Skeletal muscle tissue (tissue), 4 donors: Measurements from ENCODE around the gene MX1. TPM values are rescaled to one million over a fixed set of nuclear protein-coding genes. Genes with fewer than 3 reads are reported as not detected.

Source experiments
- H3K27ac ChIP-seq: one replicate; pipeline ENCODE4 v1.7.0; 2013; ENCODE audit warnings: mild to moderate bottlenecking, low read depth, low read length, inconsistent platforms
- H3K27me3 ChIP-seq, 3 donors: one replicate each; pipeline ENCODE4 v1.7.0; 2013; ENCODE audit warnings: low read length in 3 of 3; ENCODE audit not compliant: control insufficient read depth in 3 of 3, insufficient read depth in 3 of 3
- H3K36me3 ChIP-seq, 3 donors: one replicate each; pipeline ENCODE4 v1.7.0; 2013; ENCODE audit warnings: low read length in 3 of 3; ENCODE audit not compliant: control insufficient read depth in 3 of 3, insufficient read depth in 3 of 3
- H3K4me1 ChIP-seq, 3 donors: one replicate each; pipeline ENCODE4 v1.7.0; 2013; ENCODE audit warnings: low read length in 3 of 3, mild to moderate bottlenecking in 3 of 3; ENCODE audit not compliant: control insufficient read depth in 3 of 3, insufficient read depth in 3 of 3
- H3K4me3 ChIP-seq, 3 donors: one replicate each; pipeline ENCODE4 v1.7.0; 2013; ENCODE audit warnings: low read length in 3 of 3
- H3K9ac ChIP-seq, 3 donors: one replicate each; pipeline ENCODE4 v1.7.0; 2013; ENCODE audit warnings: low read length in 3 of 3, mild to moderate bottlenecking in 3 of 3, moderate library complexity in 2 of 3, low read depth in 1 of 3
- H3K9me3 ChIP-seq, 3 donors: one replicate each; pipeline ENCODE4 v1.7.0; 2013; ENCODE audit warnings: low read length in 3 of 3; ENCODE audit not compliant: control insufficient read depth in 3 of 3
- total RNA-seq: library from RNA; depleted of rRNA; stranded (reverse); fragments of >200 nt; gene quantifications from one replicate; pipeline ENCODE4 v1.2.3, GENCODE V29; 2014
- donor health status: Osteomylitis.

The MX1 gene
- total RNA-seq, 1 donor from 2014 or later, result 11.0 TPM

DNA sequence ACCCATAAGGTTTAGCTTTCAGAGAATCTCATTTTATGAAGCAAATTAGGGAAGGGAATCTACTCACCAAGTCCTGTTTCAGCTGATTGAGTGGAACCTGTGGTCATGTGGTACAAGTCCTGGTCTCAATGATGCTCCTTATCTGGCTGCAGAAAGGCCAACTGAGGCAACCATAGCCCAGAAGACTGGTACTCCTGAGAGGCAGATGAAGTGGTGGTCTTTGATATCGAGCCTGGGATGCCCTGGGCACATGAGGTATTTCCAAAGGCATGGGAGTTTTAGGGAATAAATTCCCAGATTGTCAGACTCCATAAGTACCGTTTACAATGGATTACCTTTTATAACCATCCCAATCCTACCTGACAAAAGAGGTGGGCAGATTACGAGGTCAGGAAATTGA lies 3.3 kb downstream of the MX1 start:
- Histone ChIP-seq H3K9me3 (no peaks in the 10 kb centered on the region), H3K36me3 (peaks cover 2 to 16% (median 6%) of the 10 kb centered on the region in 3 donors), H3K9ac (no peak overlapping the region), H3K27me3 (peaks cover 5 to 18% (median 12%) of the 10 kb centered on the region in 3 donors), H3K4me3 (no peak overlapping the region), H3K27ac (no peak overlapping the region), H3K4me1 (peaks cover 4 to 10% (median 10%) of the 10 kb centered on the region in 3 donors)

- H3K4me1 ChIP-seq, result peaks cover 4 to 10% (median 10%) of the 10 kb centered on the region in 3 donors
- H3K27ac ChIP-seq, result no peak overlapping the region
- peaks cover 0 to 3% (median 1%) of the 10 kb centered on the region in 3 donors for H3K9me3 ChIP-seq
- H3K9ac ChIP-seq, result no peak overlapping the region
- H3K36me3 ChIP-seq, result peaks cover 2 to 16% (median 6%) of the 10 kb centered on the region in 3 donors
- H3K27me3 ChIP-seq, result peaks cover 5 to 18% (median 12%) of the 10 kb centered on the region in 3 donors
- no peak overlapping the region for H3K4me3 ChIP-seq
Measured at GRCh38 chr21:41429925-41430491, 4.0 kb downstream of the MX1 start.

DNA sequence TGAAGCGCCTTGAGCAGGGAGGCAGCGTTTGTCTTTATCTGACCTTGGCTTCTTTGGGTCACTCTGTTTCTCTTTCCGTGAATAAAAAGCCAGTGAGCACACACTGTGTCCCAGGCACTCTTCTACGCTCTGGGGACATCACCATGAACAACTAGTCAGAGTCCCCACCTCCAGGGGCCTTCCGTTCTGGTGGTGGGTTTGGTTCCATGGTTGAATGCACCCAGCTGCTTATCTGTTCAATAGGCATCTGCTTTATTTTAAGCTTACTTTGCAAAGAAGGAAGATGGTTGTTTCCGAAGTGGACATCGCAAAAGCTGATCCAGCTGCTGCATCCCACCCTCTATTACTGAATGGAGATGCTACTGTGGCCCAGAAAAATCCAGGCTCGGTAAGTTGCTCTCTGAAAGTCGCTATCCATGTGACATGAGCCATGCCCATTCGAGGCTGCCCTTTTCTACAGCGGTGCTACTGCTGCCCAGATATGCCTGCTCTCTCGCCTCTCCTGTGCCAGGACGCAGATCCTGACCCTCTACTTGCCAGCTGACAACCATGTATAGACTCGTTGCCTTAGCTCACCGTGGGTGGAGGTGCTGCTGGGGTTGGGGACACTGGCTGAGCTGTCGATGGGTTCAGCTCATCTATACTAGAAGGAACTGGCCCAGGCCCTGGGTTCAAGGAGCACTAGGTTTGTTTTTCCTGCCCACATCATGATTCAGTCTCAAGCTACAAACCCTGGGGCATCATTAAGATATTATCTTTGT lies 5.9 kb downstream of the MX1 start:
- Histone ChIP-seq H3K9me3 (peaks cover 0 to 3% (median 2%) of the 10 kb centered on the region in 3 donors), H3K27me3 (peaks cover 4 to 16% (median 9%) of the 10 kb centered on the region in 3 donors), H3K27ac (no peak overlapping the region), H3K9ac (no peak overlapping the region), H3K4me1 (peaks cover 0 to 2% (median 2%) of the 10 kb centered on the region in 3 donors), H3K36me3 (peaks cover 2 to 25% (median 17%) of the 10 kb centered on the region in 3 donors), H3K4me3 (no peak overlapping the region)

DNA sequence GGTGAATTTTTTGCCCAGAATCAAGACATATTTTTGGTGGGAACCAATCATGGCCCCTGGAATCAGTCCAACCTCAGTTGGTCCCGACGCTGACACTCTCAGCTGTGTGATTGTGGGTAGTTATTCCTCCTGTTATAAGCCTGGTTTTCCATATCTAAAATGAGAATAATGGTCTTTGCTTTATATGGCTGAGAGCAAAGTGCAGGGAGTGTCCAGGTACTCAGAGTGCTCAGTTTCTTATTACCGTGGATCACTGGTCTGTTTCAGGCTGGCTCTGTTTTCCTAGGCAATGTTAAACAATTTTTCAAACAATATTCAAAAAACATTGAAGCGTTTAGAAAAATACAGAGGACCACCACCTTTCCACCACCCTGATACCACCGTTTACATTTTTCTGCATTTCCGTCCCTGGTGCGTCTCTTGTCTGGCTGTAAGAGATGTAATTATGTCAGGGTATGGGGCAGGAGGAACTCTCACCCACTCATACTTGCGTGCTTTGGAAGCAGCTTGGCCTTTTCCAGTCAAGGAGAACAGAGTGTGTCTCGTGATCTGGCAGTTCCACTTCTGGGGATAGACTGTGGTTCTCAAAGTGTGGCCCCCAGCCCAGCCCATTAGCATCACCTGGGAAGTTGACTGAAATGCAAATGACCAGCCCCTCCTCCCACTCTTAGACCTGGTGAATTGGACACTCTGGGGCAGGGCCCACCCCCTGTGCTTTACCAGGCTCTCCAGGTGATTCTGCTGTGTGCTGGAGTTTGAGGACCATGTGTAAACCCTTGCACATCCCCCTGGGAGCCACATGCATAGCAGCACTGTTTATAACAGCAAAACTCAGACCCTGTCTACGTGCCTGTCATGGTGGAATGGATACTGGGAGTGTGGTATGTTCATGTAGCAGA lies 6.8 kb downstream of the MX1 start:
- Histone ChIP-seq H3K9me3 (peaks cover 0 to 3% (median 2%) of the 10 kb centered on the region in 3 donors), H3K9ac (no peak overlapping the region), H3K27me3 (peaks cover 0 to 14% (median under 1%) of the 10 kb centered on the region in 3 donors), H3K4me1 (no peaks in the 10 kb centered on the region), H3K4me3 (no peak overlapping the region), H3K27ac (no peak overlapping the region), H3K36me3 (peaks cover 2 to 28% (median 18%) of the 10 kb centered on the region in 3 donors)

DNA sequence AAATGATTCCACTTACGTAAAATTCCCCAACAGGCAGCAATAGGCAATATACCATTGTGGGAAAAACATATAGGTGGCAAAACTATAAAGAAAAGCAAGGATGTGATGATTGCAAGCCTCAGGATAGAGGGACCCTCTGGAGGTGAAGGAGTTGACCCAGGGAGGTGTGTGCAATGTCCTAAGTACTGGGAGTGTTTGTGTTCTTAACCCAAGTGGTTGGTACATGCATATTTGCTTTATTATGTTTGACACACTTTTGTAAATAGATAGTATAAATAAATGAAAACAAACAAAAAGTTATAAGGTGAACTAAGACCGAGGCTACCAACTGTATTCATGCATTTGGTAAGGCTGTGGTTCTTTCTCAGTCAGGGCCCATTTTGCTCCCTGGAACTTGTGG lies 7.5 kb downstream of the MX1 start:
- Histone ChIP-seq H3K4me3 (no peak overlapping the region), H3K4me1 (no peaks in the 10 kb centered on the region), H3K27me3 (peaks cover 0 to 10% (median 0%) of the 10 kb centered on the region in 3 donors), H3K36me3 (peaks cover 2 to 25% (median 18%) of the 10 kb centered on the region in 3 donors), H3K9ac (no peak overlapping the region), H3K27ac (no peak overlapping the region), H3K9me3 (peaks cover 0 to 3% (median 2%) of the 10 kb centered on the region in 3 donors)

DNA sequence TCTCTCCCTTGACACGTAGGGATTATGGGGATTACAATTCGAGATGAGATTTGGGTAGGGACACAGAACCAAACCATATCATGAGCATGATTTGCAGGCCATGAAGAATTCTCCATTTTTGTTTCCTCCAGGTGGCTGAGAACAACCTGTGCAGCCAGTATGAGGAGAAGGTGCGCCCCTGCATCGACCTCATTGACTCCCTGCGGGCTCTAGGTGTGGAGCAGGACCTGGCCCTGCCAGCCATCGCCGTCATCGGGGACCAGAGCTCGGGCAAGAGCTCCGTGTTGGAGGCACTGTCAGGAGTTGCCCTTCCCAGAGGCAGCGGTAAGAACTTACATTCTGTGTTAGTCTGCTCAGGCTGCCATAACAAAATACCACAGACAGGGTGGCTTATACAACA lies 9.7 kb downstream of the MX1 start:
- Histone ChIP-seq H3K27ac (no peak overlapping the region), H3K9me3 (peaks cover 0 to 3% (median 2%) of the 10 kb centered on the region in 3 donors), H3K4me1 (no peaks in the 10 kb centered on the region), H3K9ac (no peak overlapping the region), H3K27me3 (no peaks in the 10 kb centered on the region), H3K36me3 (peaks cover 2 to 27% (median 18%) of the 10 kb centered on the region in 3 donors), H3K4me3 (no peak overlapping the region)

- Histone ChIP-seq H3K27me3 (no peaks in the 10 kb centered on the region), H3K4me1 (no peaks in the 10 kb centered on the region), H3K27ac (no peak overlapping the region), H3K9me3 (peaks cover 0 to 3% (median 2%) of the 10 kb centered on the region in 3 donors), H3K9ac (no peak overlapping the region), H3K4me3 (no peak overlapping the region), H3K36me3 (peaks cover 4 to 31% (median 25%) of the 10 kb centered on the region in 3 donors)
Measured at GRCh38 chr21:41437729-41438128, 11.7 kb downstream of the MX1 start.

DNA sequence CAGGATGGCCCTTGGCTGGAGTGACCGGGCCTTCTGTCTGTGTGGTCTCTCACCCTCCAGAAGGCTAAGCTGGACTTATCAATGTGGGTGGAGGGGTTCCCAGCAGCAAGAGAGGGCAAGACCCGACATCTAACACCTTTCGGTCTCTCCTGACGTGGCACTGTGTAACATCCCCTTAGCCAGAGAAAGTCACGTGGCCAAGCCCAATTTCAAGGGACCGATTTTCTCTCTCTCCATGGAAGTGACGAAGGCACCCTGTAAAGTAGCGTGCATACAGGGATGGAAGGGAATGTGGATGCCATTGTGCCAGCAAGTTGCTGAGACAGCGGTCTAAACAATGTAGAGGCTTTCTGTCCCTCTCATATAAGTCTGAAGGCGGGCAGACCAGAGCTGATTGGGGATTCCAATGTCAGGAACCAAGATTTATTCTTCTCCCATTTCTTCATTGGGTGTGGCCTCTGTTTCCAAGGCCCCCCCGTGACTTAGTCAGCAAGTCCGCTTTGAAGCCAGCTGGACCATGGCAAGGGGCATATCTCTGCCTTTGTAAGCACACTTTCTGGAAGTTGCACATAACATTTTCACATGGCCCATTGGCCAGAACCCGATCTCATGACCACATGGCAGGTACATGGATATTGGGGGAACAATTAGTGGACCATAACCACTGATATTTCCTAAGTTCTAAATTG lies 12.5 kb downstream of the MX1 start:
- Histone ChIP-seq H3K27ac (no peak overlapping the region), H3K4me1 (no peaks in the 10 kb centered on the region), H3K4me3 (no peak overlapping the region), H3K9ac (no peak overlapping the region), H3K36me3 (peaks cover 8 to 33% (median 21%) of the 10 kb centered on the region in 3 donors), H3K9me3 (peaks cover 0 to 3% (median 2%) of the 10 kb centered on the region in 3 donors), H3K27me3 (no peaks in the 10 kb centered on the region)

- Histone ChIP-seq H3K9me3 (peaks cover 0 to 3% (median 2%) of the 10 kb centered on the region in 3 donors), H3K27ac (no peak overlapping the region), H3K9ac (no peak overlapping the region), H3K36me3 (peaks cover 8 to 32% (median 21%) of the 10 kb centered on the region in 3 donors), H3K4me1 (no peaks in the 10 kb centered on the region), H3K27me3 (no peaks in the 10 kb centered on the region), H3K4me3 (no peak overlapping the region)
Measured at GRCh38 chr21:41439248-41439647, 13.2 kb downstream of the MX1 start.
